Spleen (tissue), 7 donors: ENCODE data around the gene RYR2.

Source experiments
- POLR2A ChIP-seq, 3 donors: fragments of 450-650 bp; IDR thresholded peaks; one replicate each; pipeline ENCODE4 v1.5.1; 2017; ENCODE audit warnings: antibody characterized with exemption in 3 of 3, mild to moderate bottlenecking in 1 of 3
- POLR2AphosphoS5 ChIP-seq, 3 donors: sonication (generic); formaldehyde crosslinking; IDR thresholded peaks; one replicate each; pipeline ENCODE4 v1.5.1; 2017; ENCODE audit warnings: antibody characterized with exemption in 3 of 3
- TF ChIP-seq, protein P1 (sequence below), 11 experiments: fragments of 200-600 bp in 7 of 11; fragments of 450-650 bp in 4 of 11; sonication (generic) in 4 of 11; IDR thresholded peaks in 8 of 11; conservative IDR thresholded peaks in 3 of 11; 1 replicate in 7 of 11; 2 replicates in 4 of 11; pipeline versions ENCODE4 v1.4.0 to v1.8.0; 2016 to 2021; ENCODE audit warnings: antibody characterized with exemption in 11 of 11, inconsistent platforms in 4 of 11, mild to moderate bottlenecking in 1 of 11
- donor health status: DM: no; HTN: no; CAD: no; lungs with moderate emphysema.
- donor health status: DM: no; HTN: no; CAD: no.
- donor health status: DM: no; HTN: no; CAD: no.

DNA sequence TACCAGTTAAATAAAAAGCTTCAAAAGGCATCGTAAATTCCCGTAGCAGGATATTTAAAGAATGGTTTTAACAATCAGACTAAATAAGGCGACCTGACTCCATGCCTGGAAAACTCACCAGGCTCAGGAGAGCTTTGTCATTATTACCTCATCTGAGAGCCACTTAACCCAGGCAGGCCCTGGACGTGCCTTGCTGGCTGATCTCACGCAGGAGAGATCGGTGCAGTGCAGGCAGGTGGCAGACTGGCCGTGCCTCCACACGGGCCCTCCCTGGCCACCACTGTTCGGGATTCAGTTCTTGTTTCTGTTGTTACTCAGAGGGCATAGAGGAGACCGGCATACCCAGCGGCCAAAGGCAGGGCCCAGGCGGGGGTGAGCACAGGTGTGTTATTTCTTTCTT, 44.1 kb upstream of the RYR2 start:
- TF ChIP-seq, protein P1, sequence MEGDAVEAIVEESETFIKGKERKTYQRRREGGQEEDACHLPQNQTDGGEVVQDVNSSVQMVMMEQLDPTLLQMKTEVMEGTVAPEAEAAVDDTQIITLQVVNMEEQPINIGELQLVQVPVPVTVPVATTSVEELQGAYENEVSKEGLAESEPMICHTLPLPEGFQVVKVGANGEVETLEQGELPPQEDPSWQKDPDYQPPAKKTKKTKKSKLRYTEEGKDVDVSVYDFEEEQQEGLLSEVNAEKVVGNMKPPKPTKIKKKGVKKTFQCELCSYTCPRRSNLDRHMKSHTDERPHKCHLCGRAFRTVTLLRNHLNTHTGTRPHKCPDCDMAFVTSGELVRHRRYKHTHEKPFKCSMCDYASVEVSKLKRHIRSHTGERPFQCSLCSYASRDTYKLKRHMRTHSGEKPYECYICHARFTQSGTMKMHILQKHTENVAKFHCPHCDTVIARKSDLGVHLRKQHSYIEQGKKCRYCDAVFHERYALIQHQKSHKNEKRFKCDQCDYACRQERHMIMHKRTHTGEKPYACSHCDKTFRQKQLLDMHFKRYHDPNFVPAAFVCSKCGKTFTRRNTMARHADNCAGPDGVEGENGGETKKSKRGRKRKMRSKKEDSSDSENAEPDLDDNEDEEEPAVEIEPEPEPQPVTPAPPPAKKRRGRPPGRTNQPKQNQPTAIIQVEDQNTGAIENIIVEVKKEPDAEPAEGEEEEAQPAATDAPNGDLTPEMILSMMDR (IDR thresholded peaks at IDR 0.05 in 8 of 11, conservative IDR thresholded peaks at IDR 0.05 in 3 of 11), result no peak
- TF ChIP-seq POLR2AphosphoS5 (IDR thresholded peaks at IDR 0.05), result no peak
- no peak for TF ChIP-seq POLR2A (IDR thresholded peaks at IDR 0.05)
